ENCODE results near the gene MFAP3L. TPM values are rescaled to one million over a fixed set of nuclear protein-coding genes. Genes with fewer than 3 reads are reported as not detected.

Gene MFAP3L
- total RNA-seq, 2 experiments from 2014 or later = 0.70 to 1.2 TPM

GRCh38 chr4:169975838-169976796, 50.1 kb downstream of the MFAP3L start:
- POLR2A ChIA-PET = no interaction called here
- Mint-ChIP-seq H3K4me1 (ENCODE audit: low read depth) (no peaks in the 10 kb centered on the region), H3K36me3 (no peaks in the 10 kb centered on the region), H3K27ac (no peak overlapping the region), H3K4me3 (no peak overlapping the region), H3K9me3 (no peaks in the 10 kb centered on the region), H3K27me3 (peaks cover 19% of the 10 kb centered on the region)
- intact Hi-C loops (cut with micrococcal nuclease) = no loop called here
- CTCF ChIA-PET = no interaction called here
- no peak for DNase-seq

- H3K27me3 Mint-ChIP-seq = peaks cover 16% of the 10 kb centered on the region
- intact Hi-C loops (cut with micrococcal nuclease) = no loop called here
- CTCF ChIA-PET = no interaction called here
- H3K9me3 Mint-ChIP-seq = no peaks in the 10 kb centered on the region
- DNase-seq = no peak
- no peaks in the 10 kb centered on the region for H3K36me3 Mint-ChIP-seq
- POLR2A ChIA-PET = no interaction called here
- no peak overlapping the region for H3K27ac Mint-ChIP-seq
- no peak overlapping the region for H3K4me3 Mint-ChIP-seq
- H3K4me1 Mint-ChIP-seq (ENCODE audit: low read depth) = no peaks in the 10 kb centered on the region
Measured at GRCh38 chr4:169975131-169975837, 50.9 kb downstream of the MFAP3L start.

GRCh38 chr4:169971456-169972015, 54.7 kb downstream of the MFAP3L start:
- CTCF ChIA-PET = interaction anchor here (0.6 kb wide), 1 partner anchor 14 kb away, joined by 3 read pairs; no protein-coding TSS in a partner anchor
- intact Hi-C loops (cut with micrococcal nuclease) = no loop called here
- Mint-ChIP-seq H3K4me1 (ENCODE audit: low read depth) (no peaks in the 10 kb centered on the region), H3K36me3 (no peaks in the 10 kb centered on the region), H3K4me3 (no peak overlapping the region), H3K9me3 (no peaks in the 10 kb centered on the region), H3K27me3 (peaks cover 15% of the 10 kb centered on the region), H3K27ac (no peak overlapping the region)
- no peak for DNase-seq
- POLR2A ChIA-PET = no interaction called here

- ChIA-PET POLR2A (no interaction called here), CTCF (interaction anchor here (1.0 kb wide), 1 partner anchor 158 kb away, joined by 3 read pairs; no protein-coding TSS in a partner anchor)
- Mint-ChIP-seq H3K4me3 (no peak overlapping the region), H3K4me1 (ENCODE audit: low read depth) (no peaks in the 10 kb centered on the region), H3K36me3 (no peaks in the 10 kb centered on the region), H3K27me3 (peaks cover 1% of the 10 kb centered on the region), H3K27ac (no peak overlapping the region), H3K9me3 (no peaks in the 10 kb centered on the region)
- intact Hi-C loops (cut with micrococcal nuclease) = loop anchor here (5.0 kb wide), 1 partner anchor 357 kb away; the partner anchor contains the start of gene NEK1
- DNase-seq = no peak
Measured at GRCh38 chr4:169968999-169969398, 57.2 kb downstream of the MFAP3L start.

GRCh38 chr4:169963998-169964397, 62.2 kb downstream of the MFAP3L start:
- CTCF ChIA-PET = no interaction called here
- H3K36me3 Mint-ChIP-seq = no peaks in the 10 kb centered on the region
- intact Hi-C loops (cut with micrococcal nuclease) = no loop called here

GRCh38 chr4:169959254-169959653, 66.9 kb downstream of the MFAP3L start:
- intact Hi-C loops (cut with micrococcal nuclease) = no loop called here
- ChIA-PET CTCF (no interaction called here), POLR2A (no interaction called here)
- Mint-ChIP-seq H3K27ac (no peak overlapping the region), H3K27me3 (peaks cover 5% of the 10 kb centered on the region), H3K4me1 (ENCODE audit: low read depth) (no peaks in the 10 kb centered on the region), H3K4me3 (no peak overlapping the region), H3K36me3 (no peaks in the 10 kb centered on the region), H3K9me3 (no peaks in the 10 kb centered on the region)
- no peak for DNase-seq

More at GRCh38 chr4:169963998-169964397, 62.2 kb downstream of the MFAP3L start:
- H3K27ac Mint-ChIP-seq = no peak overlapping the region
- POLR2A ChIA-PET = interaction anchor here (0.6 kb wide), 1 partner anchor 47 kb away, joined by 4 read pairs; no protein-coding TSS in a partner anchor
- H3K9me3 Mint-ChIP-seq = no peaks in the 10 kb centered on the region
- no peaks in the 10 kb centered on the region for H3K4me1 Mint-ChIP-seq (ENCODE audit: low read depth)
- H3K4me3 Mint-ChIP-seq = no peak overlapping the region
- no peak for DNase-seq
- peaks cover 5% of the 10 kb centered on the region for H3K27me3 Mint-ChIP-seq

- Mint-ChIP-seq H3K4me1 (ENCODE audit: low read depth) (no peaks in the 10 kb centered on the region), H3K4me3 (no peak overlapping the region), H3K9me3 (no peaks in the 10 kb centered on the region), H3K36me3 (no peaks in the 10 kb centered on the region), H3K27me3 (peaks cover 5% of the 10 kb centered on the region), H3K27ac (no peak overlapping the region)
- CTCF ChIA-PET = no interaction called here
- no peak for DNase-seq
- intact Hi-C loops (cut with micrococcal nuclease) = no loop called here
- POLR2A ChIA-PET = no interaction called here
Measured at GRCh38 chr4:169958629-169959028, 67.6 kb downstream of the MFAP3L start.

- CTCF ChIA-PET = no interaction called here
- Mint-ChIP-seq H3K27ac (no peak overlapping the region), H3K36me3 (no peaks in the 10 kb centered on the region), H3K9me3 (no peaks in the 10 kb centered on the region), H3K4me1 (ENCODE audit: low read depth) (no peaks in the 10 kb centered on the region), H3K27me3 (peaks cover 9% of the 10 kb centered on the region), H3K4me3 (no peak overlapping the region)
- POLR2A ChIA-PET = no interaction called here
- DNase-seq = no peak
- intact Hi-C loops (cut with micrococcal nuclease) = no loop called here
Measured at GRCh38 chr4:169957785-169958184, 68.4 kb downstream of the MFAP3L start.

GRCh38 chr4:169956091-169956843, 69.9 kb downstream of the MFAP3L start:
- Mint-ChIP-seq H3K4me3 (no peak overlapping the region), H3K27ac (no peak overlapping the region), H3K36me3 (no peaks in the 10 kb centered on the region), H3K27me3 (peaks cover 8% of the 10 kb centered on the region), H3K9me3 (no peaks in the 10 kb centered on the region), H3K4me1 (ENCODE audit: low read depth) (no peaks in the 10 kb centered on the region)
- POLR2A ChIA-PET = no interaction called here
- CTCF ChIA-PET = no interaction called here
- DNase-seq = no peak
- intact Hi-C loops (cut with micrococcal nuclease) = no loop called here

GRCh38 chr4:169955521-169955920, 70.7 kb downstream of the MFAP3L start:
- no peak for DNase-seq
- ChIA-PET CTCF (no interaction called here), POLR2A (no interaction called here)
- intact Hi-C loops (cut with micrococcal nuclease) = no loop called here
- Mint-ChIP-seq H3K4me1 (ENCODE audit: low read depth) (no peaks in the 10 kb centered on the region), H3K4me3 (no peak overlapping the region), H3K9me3 (no peaks in the 10 kb centered on the region), H3K36me3 (no peaks in the 10 kb centered on the region), H3K27me3 (peaks cover 8% of the 10 kb centered on the region), H3K27ac (no peak overlapping the region)

GRCh38 chr4:169952236-169953002, 73.8 kb downstream of the MFAP3L start:
- no peak for DNase-seq
- CTCF ChIA-PET = no interaction called here
- Mint-ChIP-seq H3K27ac (no peak overlapping the region), H3K4me3 (no peak overlapping the region), H3K4me1 (ENCODE audit: low read depth) (no peaks in the 10 kb centered on the region), H3K27me3 (peaks cover 7% of the 10 kb centered on the region), H3K36me3 (no peaks in the 10 kb centered on the region), H3K9me3 (no peaks in the 10 kb centered on the region)
- POLR2A ChIA-PET = no interaction called here
- intact Hi-C loops (cut with micrococcal nuclease) = no loop called here

Measured in activated CD4-positive, alpha-beta memory T cell treated with anti-CD3 and anti-CD28 coated beads for 36 hours (primary cell).